ENCODE data around the gene RANBP6.

- TF ChIP-seq POLR2A (IDR thresholded peaks at IDR 0.05), result no peak
- no peak for TF ChIP-seq CTCF (IDR thresholded peaks at IDR 0.05 in 8 of 11, conservative IDR thresholded peaks at IDR 0.05 in 3 of 11)
Measured at GRCh38 chr9:5988265-5988664, 27.2 kb downstream of the RANBP6 start.

Measured in spleen (tissue), 7 donors.